Ramos (cell line): Measurements from ENCODE around the gene HSPA12B.

ENCODE experiments used
- in situ Hi-C: fragments of 300-500 bp; cut with MboI; formaldehyde crosslinking; loops from one replicate; pipeline ENCODE4 v1.14.3; 2022; ENCODE audit warnings: low sequenced_read_pairs; ENCODE audit not compliant: unreplicated experiment

The HSPA12B gene

GRCh38 chr20:3760655-3761348 lies 28.3 kb downstream of the HSPA12B start:
- in situ Hi-C loops, result no loop called here

DNA sequence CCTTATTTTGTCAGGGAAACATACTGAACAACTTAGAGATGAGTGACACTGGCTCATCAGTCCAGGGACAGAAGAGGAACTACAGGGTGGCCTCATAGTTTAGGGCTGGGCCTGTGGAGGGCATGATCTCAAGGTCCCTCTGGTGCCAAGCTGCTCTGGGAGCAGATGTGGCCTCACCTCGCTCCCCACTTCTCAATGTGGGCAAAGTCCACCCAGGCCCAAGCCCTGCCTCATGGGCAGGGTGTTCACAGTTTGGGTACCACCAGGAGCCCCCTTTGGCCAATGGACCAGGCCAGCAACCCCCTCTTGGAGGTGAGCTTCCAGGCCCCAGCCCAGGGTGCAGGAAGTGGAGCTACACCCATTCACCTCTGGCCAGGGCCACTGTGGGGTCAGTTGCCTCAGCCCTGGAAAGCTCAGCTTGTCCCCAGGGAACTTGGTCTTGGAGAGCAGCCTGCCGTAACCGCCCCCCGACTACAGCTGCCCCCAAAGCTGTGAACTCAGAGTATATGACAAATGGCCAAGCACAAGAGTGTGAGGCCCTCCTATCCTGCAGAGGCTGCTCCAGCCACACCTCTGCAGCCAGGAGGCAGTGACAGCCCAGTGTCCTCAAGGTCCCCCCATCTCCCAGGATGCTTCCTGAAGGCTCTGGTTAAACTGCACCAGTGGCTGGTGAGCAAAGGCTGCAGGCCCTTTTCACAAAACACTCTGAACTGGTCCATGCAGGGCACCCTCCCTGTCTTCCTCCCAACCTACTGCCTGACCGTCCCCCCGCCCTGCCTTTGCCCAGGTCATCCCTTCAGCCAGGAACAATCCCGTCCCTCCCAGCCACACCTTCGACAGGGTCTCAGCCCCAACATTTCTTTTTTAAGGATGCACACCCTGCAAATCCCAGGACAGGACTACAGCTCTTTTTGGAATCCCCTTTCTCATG lies 31.5 kb downstream of the HSPA12B start:
- in situ Hi-C loops, result no loop called here

GRCh38 chr20:3764659-3765058 lies 32.2 kb downstream of the HSPA12B start:
- in situ Hi-C loops, result no loop called here

GRCh38 chr20:3765171-3765882 lies 32.8 kb downstream of the HSPA12B start:
- in situ Hi-C loops, result no loop called here

DNA sequence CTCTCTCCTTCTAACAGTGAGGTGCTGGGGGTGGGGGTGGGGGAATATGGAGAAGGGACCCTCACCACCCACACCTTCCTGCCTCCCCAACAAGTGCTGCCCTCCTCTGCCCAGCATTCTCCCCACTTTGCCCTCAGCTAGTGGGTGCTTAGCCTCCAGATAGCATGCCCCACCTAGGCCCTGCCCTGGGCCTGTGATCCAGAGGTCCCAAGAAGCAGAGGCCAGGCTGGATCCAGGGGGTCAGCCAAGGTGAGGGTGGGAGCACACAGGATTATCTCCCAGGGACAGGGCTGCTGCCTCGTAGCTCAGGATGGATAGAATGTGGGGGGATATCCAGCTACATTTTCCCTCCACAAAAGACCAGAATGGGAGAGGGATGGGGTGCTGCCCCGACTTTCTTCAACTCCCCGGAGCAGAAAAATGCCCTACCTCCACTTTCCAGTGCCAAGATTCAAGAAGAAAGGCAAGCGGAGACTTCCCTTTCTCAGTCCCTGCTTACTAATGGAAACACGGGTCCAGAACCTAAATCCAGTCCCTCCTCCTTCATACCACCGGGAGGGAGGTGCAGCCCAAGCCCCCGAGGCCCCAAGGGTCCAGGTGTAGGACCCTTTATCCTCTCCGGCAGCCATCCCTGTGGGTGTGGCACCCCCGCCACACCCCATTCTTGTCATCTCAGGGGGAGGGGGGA lies 34.1 kb downstream of the HSPA12B start:
- in situ Hi-C loops, result no loop called here

GRCh38 chr20:3767110-3767426 lies 34.6 kb downstream of the HSPA12B start:
- in situ Hi-C loops, result no loop called here

- in situ Hi-C loops, result no loop called here
Observed at GRCh38 chr20:3767427-3768341, 35.2 kb downstream of the HSPA12B start, which contains the start of gene ADISSP. TSS of gene ADISSP (minus strand) at chr20:3767753. CDS start at chr20:3760100, 7,653 bp downstream.

DNA sequence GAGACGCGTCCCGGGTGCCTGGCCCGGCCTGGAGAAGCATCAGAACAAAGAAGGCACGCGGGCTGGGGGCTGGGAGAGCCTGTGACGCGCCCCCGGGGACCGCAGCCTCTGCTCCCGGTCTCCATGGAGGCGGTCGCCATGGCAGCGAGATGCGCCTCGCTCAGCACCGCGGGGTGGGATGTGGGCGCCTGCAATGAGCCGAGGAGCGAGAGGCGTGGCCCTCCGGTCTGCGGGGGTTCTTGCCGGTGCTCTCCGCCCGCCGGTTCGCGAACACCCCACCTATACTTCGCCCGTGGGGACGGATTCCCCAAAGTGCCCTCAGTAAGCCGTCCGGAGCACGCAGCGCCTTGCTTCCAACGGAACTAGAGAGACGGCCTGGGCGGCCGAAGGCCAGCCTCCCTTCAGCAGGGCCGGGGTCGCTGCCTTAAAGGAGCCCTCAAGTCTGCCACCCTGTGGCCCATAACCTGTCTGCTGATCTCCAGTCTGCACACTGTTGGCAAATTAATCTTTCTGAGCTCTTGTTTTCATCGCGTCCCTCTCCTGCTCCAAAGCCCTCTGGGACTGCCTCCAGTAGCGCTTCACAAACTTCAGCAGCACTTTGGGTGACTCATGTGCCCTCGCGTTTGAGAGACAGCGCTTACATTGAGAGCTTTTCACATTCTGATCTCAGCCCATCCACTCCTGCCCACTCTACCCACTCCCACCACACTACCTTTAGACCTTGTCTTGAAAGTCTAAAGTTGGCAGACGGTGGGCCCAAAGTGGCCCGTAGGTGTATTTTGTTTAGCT lies 36.1 kb downstream of the HSPA12B start:
- in situ Hi-C loops, result no loop called here

GRCh38 chr20:3771552-3772058 lies 39.1 kb downstream of the HSPA12B start:
- in situ Hi-C loops, result no loop called here

DNA sequence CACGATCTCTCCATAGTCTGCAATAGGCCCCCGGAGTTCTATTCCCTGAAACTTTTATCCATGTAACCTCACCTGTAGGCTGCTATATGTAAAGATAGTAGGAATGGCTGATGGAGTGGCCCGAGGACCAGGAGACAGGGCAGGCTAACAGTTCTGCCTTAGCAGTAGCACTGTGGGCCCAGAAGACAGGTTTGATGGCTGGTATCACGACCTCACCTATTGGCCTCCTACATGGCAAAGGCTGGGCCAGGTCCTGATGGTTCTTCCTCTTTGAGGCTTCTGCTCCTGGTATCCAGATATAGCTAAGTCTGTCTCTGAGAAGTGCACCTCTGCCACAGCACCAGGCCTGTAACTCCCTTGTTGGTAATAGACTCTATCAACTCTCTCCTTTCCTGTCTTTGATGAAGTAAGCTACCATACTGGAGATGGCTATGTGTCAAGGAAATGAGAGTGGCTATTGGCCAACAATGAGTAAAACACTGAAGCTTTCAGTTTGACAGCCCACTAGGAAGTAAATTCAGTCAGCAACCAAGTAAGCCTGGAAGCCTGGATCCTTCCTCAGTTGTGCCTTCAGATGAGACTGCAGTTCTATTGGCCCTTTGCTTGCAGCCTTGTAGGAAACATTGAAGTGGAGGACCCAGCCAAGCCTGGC lies 43.1 kb downstream of the HSPA12B start:
- in situ Hi-C loops, result no loop called here

- in situ Hi-C loops, result no loop called here
Observed at GRCh38 chr20:3777381-3777715, 44.9 kb downstream of the HSPA12B start.

GRCh38 chr20:3777716-3778629 lies 45.5 kb downstream of the HSPA12B start:
- in situ Hi-C loops, result no loop called here

- in situ Hi-C loops, result no loop called here
Observed at GRCh38 chr20:3778976-3779375, 46.5 kb downstream of the HSPA12B start.

DNA sequence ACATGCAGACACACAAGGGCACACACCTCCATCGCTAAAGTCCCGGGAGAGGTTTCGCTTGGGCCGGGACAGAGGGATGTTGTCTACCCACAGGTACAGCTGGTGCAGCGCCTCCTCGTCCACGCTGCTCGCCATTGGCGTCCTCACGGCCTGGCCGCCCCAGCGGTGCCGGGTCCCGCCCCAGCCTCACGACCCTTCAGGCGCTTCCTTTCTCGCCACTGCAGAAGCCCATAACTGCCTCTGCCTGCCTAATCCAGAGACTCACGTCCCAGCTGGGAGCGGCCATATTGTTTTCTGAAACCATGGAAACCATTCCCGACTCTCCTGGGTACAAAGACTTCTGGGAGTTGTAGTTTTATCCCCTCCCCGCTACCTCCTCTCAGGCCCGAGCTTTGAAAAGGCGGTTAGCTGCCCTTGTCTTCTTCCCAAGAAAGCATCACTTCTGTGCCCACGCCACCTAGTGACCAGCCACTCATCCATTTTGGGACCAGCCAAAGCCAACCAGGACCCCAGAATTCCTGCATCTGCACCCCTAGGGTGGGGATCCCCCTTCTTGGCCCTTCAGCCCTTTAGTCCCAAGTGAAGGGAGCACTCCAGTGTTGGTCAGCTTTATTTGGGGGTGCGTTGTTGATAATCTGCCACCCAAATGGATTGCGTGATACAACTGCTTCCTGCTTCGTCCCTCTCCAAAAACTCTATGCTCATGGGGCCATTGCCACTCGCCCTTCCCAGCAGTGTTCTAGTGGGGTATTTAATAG lies 48.8 kb downstream of the HSPA12B start, which contains the start of gene SPEF1:
TSS of gene SPEF1 (minus strand) at position 296 of the 758 bp plus-strand sequence. CDS start at position 135, 161 bp downstream.
- in situ Hi-C loops, result loop anchor here (10.0 kb wide), 1 partner anchor 293 kb away; no protein-coding TSS in a partner anchor

GRCh38 chr20:3782597-3782996 lies 50.1 kb downstream of the HSPA12B start:
- in situ Hi-C loops, result loop anchor here (10.0 kb wide), 1 partner anchor 292 kb away; no protein-coding TSS in a partner anchor

DNA sequence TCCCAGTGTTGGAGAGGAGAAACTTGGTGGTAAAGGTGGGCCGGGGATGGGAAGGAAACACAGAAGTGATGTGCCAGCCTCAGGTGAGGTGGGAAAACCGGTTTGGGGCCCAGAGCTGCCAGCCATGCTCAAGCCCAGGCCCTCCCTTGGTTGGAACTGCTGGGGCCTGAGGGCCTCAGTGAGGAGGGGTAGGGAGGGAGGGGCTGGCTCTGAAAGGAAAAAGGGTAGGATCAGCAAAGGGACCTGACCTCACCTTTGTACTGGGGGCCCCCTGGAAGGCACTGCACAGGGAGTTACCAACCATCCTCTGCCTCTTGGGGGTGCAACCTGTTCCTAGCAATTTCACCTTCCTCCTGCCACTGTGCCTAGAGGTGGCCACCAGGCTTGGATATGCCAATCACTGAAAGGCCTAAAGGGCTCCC lies 50.6 kb downstream of the HSPA12B start:
- in situ Hi-C loops, result loop anchor here (10.0 kb wide), 1 partner anchor 292 kb away; no protein-coding TSS in a partner anchor
